ENCODE results near the gene FAM222B.

- TF ChIP-seq POLR2A (IDR thresholded peaks at IDR 0.05) (no peak), CTCF (IDR thresholded peaks at IDR 0.05) (no peak)
Observed at GRCh38 chr17:28891201-28891600, 48.6 kb upstream of the FAM222B start.
